WTC11 (cell line): ENCODE results near the gene TMEM238. TPM values are rescaled to one million over a fixed set of nuclear protein-coding genes. Genes with fewer than 3 reads are reported as not detected.

Source experiments
- ATAC-seq: fragments of 200-7000 bp; cut with Tn5 transposase; 2 replicates; pipeline ENCODE4 v1.10.0; 2021; ENCODE audit warnings: mild to moderate bottlenecking, moderate library complexity
- CTCF ChIA-PET: fragments of 300-600 bp; sonication (Branson Sonifier 250); formaldehyde crosslinking; loops from one replicate; lab custom pipeline; 2021; ENCODE audit warnings: antibody characterized with exemption; lab: Charles Lee
- POLR2A ChIA-PET: fragments of 350-600 bp; sonication (Branson Sonifier 250); formaldehyde crosslinking; loops from one replicate; lab custom pipeline; 2021; ENCODE audit warnings: antibody characterized with exemption; lab: Charles Lee
- DNase-seq: peaks from one replicate; pipeline ENCODE4 v3.0.0; 2021; ENCODE audit warnings: low spot score
- H3K27ac Mint-ChIP-seq: 2 replicates; pipeline ENCODE4 v1.8.0; 2021; ENCODE audit warnings: mixed read lengths
- H3K27me3 Mint-ChIP-seq: 2 replicates; pipeline ENCODE4 v1.8.0; 2021; ENCODE audit warnings: low read depth, mild to moderate bottlenecking, moderate library complexity, mixed read lengths
- H3K36me3 Mint-ChIP-seq: 2 replicates; pipeline ENCODE4 v1.8.0; 2021; ENCODE audit warnings: mixed read lengths
- H3K4me1 Mint-ChIP-seq: 2 replicates; pipeline ENCODE4 v1.8.0; 2022; ENCODE audit warnings: mixed read lengths
- H3K4me3 Mint-ChIP-seq: 2 replicates; pipeline ENCODE4 v1.8.0; 2021; ENCODE audit warnings: mild to moderate bottlenecking, moderate library complexity, mixed read lengths
- H3K9me3 Mint-ChIP-seq: 2 replicates; pipeline ENCODE4 v1.8.0; 2021; ENCODE audit warnings: mixed read lengths
- ATF3 ChIP-seq: sonication (generic); formaldehyde crosslinking; conservative IDR thresholded peaks from 2 replicates; pipeline ENCODE4 v1.8.1; 2022; ENCODE audit warnings: mild to moderate bottlenecking, missing genetic modification reagents
- CDX4 ChIP-seq: fragments of 250-450 bp; sonication (Bioruptor Pico); IDR thresholded peaks from 2 replicates; pipeline ENCODE4 v1.9.0; 2021; ENCODE audit warnings: moderate library complexity, mild to moderate bottlenecking, inconsistent platforms, borderline replicate concordance
- ELF4 ChIP-seq: sonication (generic); formaldehyde crosslinking; IDR thresholded peaks from 2 replicates; pipeline ENCODE4 v1.8.1; 2022; ENCODE audit warnings: low read depth, mild to moderate bottlenecking, moderate library complexity, missing genetic modification reagents
- ERG ChIP-seq: fragments of 250-450 bp; sonication (Bioruptor Pico); IDR thresholded peaks from 2 replicates; pipeline ENCODE4 v1.8.0; 2021; ENCODE audit warnings: mild to moderate bottlenecking
- FOXJ3 ChIP-seq: sonication (generic); formaldehyde crosslinking; IDR thresholded peaks from 2 replicates; pipeline ENCODE4 v1.9.0; 2021; ENCODE audit warnings: missing genetic modification reagents, mild to moderate bottlenecking, borderline replicate concordance
- FOXK1 ChIP-seq: sonication (generic); formaldehyde crosslinking; IDR thresholded peaks from 2 replicates; pipeline ENCODE4 v1.8.0; 2022; ENCODE audit warnings: mild to moderate bottlenecking, moderate library complexity, missing genetic modification reagents
- FOXP4 ChIP-seq: sonication (generic); formaldehyde crosslinking; IDR thresholded peaks from 2 replicates; pipeline ENCODE4 v1.8.0; 2022; ENCODE audit warnings: mild to moderate bottlenecking, missing genetic modification reagents
- MLX ChIP-seq: sonication (generic); formaldehyde crosslinking; IDR thresholded peaks from 2 replicates; pipeline ENCODE4 v1.8.1; 2023; ENCODE audit warnings: mild to moderate bottlenecking, missing genetic modification reagents, moderate library complexity
- NR1H2 ChIP-seq: sonication (generic); formaldehyde crosslinking; IDR thresholded peaks from 2 replicates; pipeline ENCODE4 v1.9.0; 2021; ENCODE audit warnings: mild to moderate bottlenecking, moderate library complexity, missing genetic modification reagents
- NR3C1 ChIP-seq: sonication (generic); formaldehyde crosslinking; conservative IDR thresholded peaks from 2 replicates; pipeline ENCODE4 v1.8.1; 2023; ENCODE audit warnings: low read depth, mild to moderate bottlenecking, missing genetic modification reagents
- PRDM15 ChIP-seq: sonication (generic); formaldehyde crosslinking; IDR thresholded peaks from 2 replicates; pipeline ENCODE4 v1.8.0; 2022; ENCODE audit warnings: missing genetic modification reagents
- RELA ChIP-seq: sonication (generic); formaldehyde crosslinking; IDR thresholded peaks from 2 replicates; pipeline ENCODE4 v1.8.1; 2022; ENCODE audit warnings: missing genetic modification reagents, mild to moderate bottlenecking, borderline replicate concordance
- TEAD4 ChIP-seq: sonication (generic); formaldehyde crosslinking; IDR thresholded peaks from 2 replicates; pipeline ENCODE4 v1.8.0; 2022; ENCODE audit warnings: mild to moderate bottlenecking, missing genetic modification reagents
- ZMAT4 ChIP-seq: fragments of 250-450 bp; sonication (Bioruptor Pico); IDR thresholded peaks from 2 replicates; pipeline ENCODE4 v1.9.0; 2021; ENCODE audit warnings: mild to moderate bottlenecking
- ZNF232 ChIP-seq: sonication (generic); formaldehyde crosslinking; IDR thresholded peaks from 2 replicates; pipeline ENCODE4 v1.8.0; 2022; ENCODE audit warnings: mild to moderate bottlenecking, missing genetic modification reagents
- ZNF532 ChIP-seq: fragments of 250-450 bp; sonication (Bioruptor Pico); IDR thresholded peaks from 2 replicates; pipeline ENCODE4 v1.9.0; 2021; ENCODE audit warnings: mild to moderate bottlenecking, borderline replicate concordance
- ZNF671 ChIP-seq: fragments of 250-450 bp; sonication (Bioruptor Pico); IDR thresholded peaks from 2 replicates; pipeline ENCODE4 v1.8.0; 2021; ENCODE audit warnings: mild to moderate bottlenecking
- ZSCAN18 ChIP-seq: fragments of 250-450 bp; sonication (Bioruptor Pico); IDR thresholded peaks from 2 replicates; pipeline ENCODE4 v2.1.2; 2022; ENCODE audit warnings: mild to moderate bottlenecking, moderate library complexity
- total RNA-seq: library from RNA; stranded (reverse); gene quantifications from 3 replicates; pipeline ENCODE4 v1.2.3, GENCODE V29; 2021

TMEM238 gene
- total RNA-seq, 1 experiment from 2014 or later = 8.3 TPM

GRCh38 chr19:55368701-55369563, 15.2 kb downstream of the TMEM238 start (continued):
- no peak for TF ChIP-seq ZNF532 (CRISPR knock-in tag)
- TF ChIP-seq FOXK1 (CRISPR knock-in tag) = no peak
- no peak for TF ChIP-seq FOXJ3
- no peak for TF ChIP-seq RELA (CRISPR knock-in tag)
- TF ChIP-seq ELF4 (CRISPR knock-in tag) = no peak
- TF ChIP-seq ZNF232 (CRISPR knock-in tag) = no peak
- TF ChIP-seq ATF3 (CRISPR knock-in tag) = no peak
- TF ChIP-seq CDX4 (CRISPR knock-in tag) = no peak
- TF ChIP-seq NR3C1 = no peak
- no peak for TF ChIP-seq ZSCAN18

- DNase-seq (no peak), ATAC-seq (no peak)
- H3K9me3 Mint-ChIP-seq = no peaks in the 10 kb centered on the region
- H3K27ac Mint-ChIP-seq = no peak overlapping the region
- peaks cover 78% of the 10 kb centered on the region for H3K27me3 Mint-ChIP-seq
- CTCF ChIA-PET = interaction anchor here (0.7 to 2.8 kb wide), 8 partner anchors 16 to 227 kb away, joined by 3 to 13 read pairs (median 4); partner anchors contain the start of genes ISOC2 and TMEM238
- no peak overlapping the region; the same call in 1 of the 2 replicates for H3K4me3 Mint-ChIP-seq
- peaks cover 11% of the 10 kb centered on the region for H3K4me1 Mint-ChIP-seq
- POLR2A ChIA-PET = interaction anchor here (0.6 to 2.9 kb wide), 4 partner anchors 16 to 31 kb away, joined by 3 to 12 read pairs (median 4); partner anchors contain the start of gene KMT5C
- no peaks in the 10 kb centered on the region for H3K36me3 Mint-ChIP-seq
- TF ChIP-seq ERG (CRISPR knock-in tag) (no peak), MLX (CRISPR knock-in tag) (no peak), CDX4 (CRISPR knock-in tag) (no peak), TEAD4 (CRISPR knock-in tag) (no peak), NR1H2 (CRISPR knock-in tag) (no peak), ZNF671 (CRISPR knock-in tag) (no peak), FOXP4 (CRISPR knock-in tag) (no peak), FOXK1 (CRISPR knock-in tag) (no peak), ZMAT4 (no peak), PRDM15 (CRISPR knock-in tag) (no peak)
Observed at GRCh38 chr19:55368106-55368505, 16.0 kb downstream of the TMEM238 start.
